Central memory CD8-positive, alpha-beta T cell (primary cell): Measurements from ENCODE around the gene OSBPL1A.
A peak's percentile ranks its signal among the peaks of the same experiment; 100 is the strongest.

Experiments used
- ATAC-seq: fragments of 150-1000 bp; cut with Tn5 transposase; replicated peaks from 2 replicates; pipeline ENCODE4 v1.10.0; 2022; ENCODE audit warnings: mild to moderate bottlenecking, moderate FRiP score, moderate number of reproducible peaks; ENCODE audit not compliant: poor library complexity, severe bottlenecking; ENCODE audit errors: extremely low read depth
- DNase-seq, 2 donors: peaks; one replicate each; pipeline ENCODE4 v3.0.0; 2021; ENCODE audit warnings: low spot score in 2 of 2
- H3K27ac Mint-ChIP-seq: one replicate; pipeline ENCODE4 v1.8.0; 2022; ENCODE audit warnings: low read depth, mild to moderate bottlenecking, moderate library complexity, mixed read lengths
- H3K27me3 Mint-ChIP-seq: one replicate; pipeline ENCODE4 v1.8.0; 2022; ENCODE audit warnings: mixed read lengths
- H3K36me3 Mint-ChIP-seq: one replicate; pipeline ENCODE4 v1.8.0; 2022; ENCODE audit warnings: mild to moderate bottlenecking, moderate library complexity, mixed read lengths; ENCODE audit not compliant: insufficient read depth
- H3K4me1 Mint-ChIP-seq: one replicate; pipeline ENCODE4 v1.8.0; 2022; ENCODE audit warnings: mixed read lengths
- H3K4me3 Mint-ChIP-seq: one replicate; pipeline ENCODE4 v1.8.0; 2022; ENCODE audit warnings: mild to moderate bottlenecking, moderate library complexity, mixed read lengths
- H3K9me3 Mint-ChIP-seq: one replicate; pipeline ENCODE4 v1.8.0; 2022; ENCODE audit warnings: mixed read lengths

Gene OSBPL1A

DNA sequence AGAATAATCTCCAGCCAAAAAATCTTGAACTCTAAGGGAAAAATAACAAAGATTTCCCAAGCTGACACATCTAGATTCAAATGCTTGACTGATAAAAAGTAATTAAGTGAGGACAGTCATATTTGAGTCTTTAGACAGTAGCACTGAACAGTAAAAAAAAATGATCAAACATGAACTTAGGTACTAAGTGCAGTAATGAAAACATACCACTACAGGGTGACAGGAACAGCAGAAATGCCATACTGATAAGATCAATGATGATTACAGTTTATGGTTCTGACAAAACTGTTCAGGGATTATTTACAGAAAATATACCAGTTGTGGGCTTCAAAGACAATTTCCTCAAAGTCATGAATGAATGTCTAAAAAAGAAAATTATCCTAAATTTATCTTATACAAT is 80.3 kb downstream of the OSBPL1A start:
- Mint-ChIP-seq H3K4me3 (no peak overlapping the region), H3K27me3 (no peaks in the 10 kb centered on the region), H3K4me1 (no peaks in the 10 kb centered on the region), H3K36me3 (no peaks in the 10 kb centered on the region), H3K27ac (no peak overlapping the region), H3K9me3 (no peaks in the 10 kb centered on the region)
- ATAC-seq (no peak), DNase-seq (no peak)

DNA sequence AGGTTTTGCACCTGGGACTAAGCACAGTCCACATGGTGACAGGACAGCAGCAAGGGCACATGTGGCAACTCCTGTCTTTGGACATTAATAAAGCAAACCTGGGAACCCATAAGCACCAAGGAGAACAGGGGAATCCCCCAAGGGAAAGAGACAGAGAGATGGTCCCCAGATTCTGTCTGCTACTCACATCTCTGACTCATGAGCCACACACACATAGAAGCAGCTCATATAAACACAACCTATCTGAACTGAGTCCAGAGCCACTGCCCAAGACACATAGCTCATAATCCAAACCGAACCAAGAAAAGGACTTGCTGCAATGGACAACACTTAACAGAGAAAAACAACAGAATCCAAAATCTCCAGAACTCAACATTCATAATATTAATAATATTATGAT is 82.5 kb downstream of the OSBPL1A start:
- DNase-seq: no peak

DNA sequence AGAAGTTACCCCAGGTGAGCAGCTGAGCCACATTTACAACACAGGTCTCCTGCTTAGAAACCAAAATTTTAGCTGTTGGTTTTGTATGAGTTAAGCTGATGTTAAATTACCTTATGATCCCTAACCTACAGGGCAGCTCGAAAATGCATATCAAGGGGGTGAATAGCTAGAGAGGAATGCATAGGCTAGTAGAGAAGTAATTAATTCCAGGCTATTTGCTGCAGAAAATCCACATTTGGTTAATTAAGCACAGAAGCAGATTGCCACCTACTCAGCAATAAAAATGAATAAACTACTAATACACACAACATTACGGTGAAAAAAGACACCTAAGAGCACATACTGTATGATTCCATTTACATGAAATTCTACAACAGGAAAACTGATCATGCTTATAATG is 91.4 kb downstream of the OSBPL1A start:
- H3K36me3 Mint-ChIP-seq: no peaks in the 10 kb centered on the region
- DNase-seq (no peak), ATAC-seq (no peak)
- no peaks in the 10 kb centered on the region for H3K9me3 Mint-ChIP-seq
- no peak overlapping the region for H3K27ac Mint-ChIP-seq
- H3K4me1 Mint-ChIP-seq: no peaks in the 10 kb centered on the region
- H3K4me3 Mint-ChIP-seq: no peak overlapping the region
- H3K27me3 Mint-ChIP-seq: no peaks in the 10 kb centered on the region

More for the DNA sequence above, 82.5 kb downstream of the OSBPL1A start:
- ATAC-seq: no peak
- H3K27ac Mint-ChIP-seq: no peak overlapping the region
- H3K27me3 Mint-ChIP-seq: no peaks in the 10 kb centered on the region
- no peaks in the 10 kb centered on the region for H3K36me3 Mint-ChIP-seq
- no peaks in the 10 kb centered on the region for H3K9me3 Mint-ChIP-seq
- no peaks in the 10 kb centered on the region for H3K4me1 Mint-ChIP-seq
- H3K4me3 Mint-ChIP-seq: no peak overlapping the region

DNA sequence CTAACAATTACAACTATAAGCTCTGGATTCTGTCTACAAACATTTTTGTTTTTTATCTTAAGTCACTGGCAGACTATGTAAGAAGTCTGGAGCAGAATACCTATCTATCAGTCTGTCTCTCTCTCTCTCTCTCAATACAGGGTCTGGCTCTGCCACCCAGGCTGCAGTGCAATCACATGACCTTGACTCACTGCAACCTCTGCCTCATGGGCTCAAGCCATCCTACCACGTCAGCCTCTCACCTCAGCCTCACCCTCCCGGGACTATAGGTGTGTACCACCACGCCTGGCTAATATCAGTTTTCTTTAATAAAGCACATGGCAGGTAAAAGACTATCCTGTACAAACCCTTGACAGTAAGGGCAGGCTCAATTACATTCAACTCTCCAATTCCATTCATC is 96.9 kb downstream of the OSBPL1A start:
- ATAC-seq: no peak
- no peak overlapping the region for H3K27ac Mint-ChIP-seq
- H3K27me3 Mint-ChIP-seq: no peaks in the 10 kb centered on the region
- H3K36me3 Mint-ChIP-seq: no peaks in the 10 kb centered on the region
- no peak overlapping the region for H3K4me3 Mint-ChIP-seq
- no peaks in the 10 kb centered on the region for H3K4me1 Mint-ChIP-seq
- no peak for DNase-seq
- no peaks in the 10 kb centered on the region for H3K9me3 Mint-ChIP-seq

DNA sequence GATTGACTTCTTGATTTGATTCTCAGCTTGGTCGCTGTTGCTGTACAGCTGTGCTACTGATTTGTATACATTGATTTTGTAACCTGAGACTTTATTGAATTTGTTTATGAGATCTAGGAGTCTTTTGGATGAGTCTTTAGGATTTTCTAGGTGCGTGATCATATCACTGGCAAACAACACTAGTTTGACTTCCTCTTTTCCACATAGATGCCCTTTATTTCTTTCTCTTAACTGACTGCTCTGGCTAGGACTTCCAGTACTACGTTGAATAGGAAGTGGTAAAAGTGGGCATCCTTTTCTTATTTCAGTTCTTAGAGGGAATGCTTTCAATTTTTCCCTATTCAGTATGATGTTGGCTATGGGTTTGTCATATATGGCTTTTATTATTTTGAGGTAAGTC is 101.3 kb downstream of the OSBPL1A start:
- no peaks in the 10 kb centered on the region for H3K4me1 Mint-ChIP-seq
- no peaks in the 10 kb centered on the region for H3K9me3 Mint-ChIP-seq
- H3K27ac Mint-ChIP-seq: no peak overlapping the region
- no peaks in the 10 kb centered on the region for H3K27me3 Mint-ChIP-seq
- no peak for DNase-seq
- H3K4me3 Mint-ChIP-seq: no peak overlapping the region
- no peaks in the 10 kb centered on the region for H3K36me3 Mint-ChIP-seq
- ATAC-seq: no peak

DNA sequence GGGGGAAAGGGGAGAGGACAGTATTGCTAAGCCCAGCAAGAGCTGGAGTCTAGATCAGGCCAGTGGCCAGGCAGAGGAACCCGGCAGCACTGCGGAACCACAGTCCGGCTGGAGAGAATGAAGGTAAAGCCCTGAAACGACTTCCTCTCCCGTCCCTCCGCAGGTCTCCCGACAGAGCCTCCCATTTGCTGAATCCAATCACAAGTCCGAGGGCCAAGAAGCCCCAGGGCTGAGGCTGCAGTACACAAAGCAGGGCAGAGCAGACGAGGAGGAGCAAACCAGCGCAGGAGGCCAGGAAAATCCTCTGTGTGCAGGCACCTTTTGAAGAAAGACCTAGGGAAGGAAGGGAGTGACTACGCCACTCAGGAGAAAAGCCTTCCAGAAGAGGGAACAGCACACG is 104.4 kb downstream of the OSBPL1A start:
- Mint-ChIP-seq H3K36me3 (no peaks in the 10 kb centered on the region), H3K4me3 (no peak overlapping the region), H3K27ac (no peak overlapping the region), H3K9me3 (no peaks in the 10 kb centered on the region), H3K4me1 (no peaks in the 10 kb centered on the region), H3K27me3 (no peaks in the 10 kb centered on the region)
- no peak for DNase-seq
- ATAC-seq: no peak

DNA sequence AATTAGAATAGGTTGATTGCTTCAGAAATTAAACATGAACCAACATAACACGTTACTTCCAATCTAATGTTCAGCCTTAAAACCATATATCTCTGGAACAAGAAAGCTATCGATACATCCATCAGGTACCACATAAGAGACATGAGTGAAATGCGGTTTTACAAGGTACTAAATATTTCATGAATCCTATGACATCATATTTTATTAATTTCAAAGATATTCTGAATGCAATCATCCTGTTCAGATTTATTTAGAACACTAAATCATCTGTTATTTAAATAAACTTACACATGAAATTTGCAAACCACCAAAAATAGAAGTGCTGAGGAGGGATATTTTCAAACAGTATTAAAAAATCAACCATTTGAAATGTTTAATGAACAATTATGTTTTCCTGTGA is 119.0 kb downstream of the OSBPL1A start:
- DNase-seq (no peak), ATAC-seq (no peak)
- Mint-ChIP-seq H3K27ac (no peak overlapping the region), H3K4me3 (no peak overlapping the region), H3K36me3 (no peaks in the 10 kb centered on the region), H3K9me3 (no peaks in the 10 kb centered on the region), H3K4me1 (no peaks in the 10 kb centered on the region), H3K27me3 (peaks cover 19% of the 10 kb centered on the region)

DNA sequence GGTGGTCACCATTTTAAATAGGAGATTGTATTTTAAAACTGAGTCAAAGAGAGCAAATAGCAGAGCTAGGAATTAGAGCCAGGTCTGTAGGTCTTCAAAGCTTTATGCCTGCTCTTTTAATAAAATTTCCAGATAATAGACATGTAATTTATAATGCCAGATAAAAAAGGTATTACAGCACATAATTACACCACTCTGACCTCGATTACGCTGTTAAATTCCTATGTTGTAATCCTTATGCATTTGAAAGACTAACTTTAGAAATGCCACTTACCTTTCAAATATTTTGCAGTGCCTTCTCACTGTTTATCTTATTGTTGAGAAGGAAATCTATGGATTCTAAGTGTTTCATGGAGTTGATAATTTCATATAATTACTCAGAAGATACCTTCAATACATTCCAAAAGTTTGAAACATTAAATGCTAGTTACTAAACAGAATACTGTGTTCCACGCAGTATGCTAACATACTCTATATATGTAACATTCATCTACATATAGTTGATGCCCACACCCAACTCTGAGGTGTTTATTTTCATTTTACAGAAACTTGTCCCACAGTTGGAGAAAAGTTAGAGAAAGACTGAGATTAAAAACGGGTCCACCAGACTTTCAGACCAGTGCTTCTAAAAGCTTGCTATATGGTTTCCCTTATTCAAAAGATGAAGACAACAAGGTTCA is 120.0 kb downstream of the OSBPL1A start:
- no peak overlapping the region for H3K27ac Mint-ChIP-seq
- peaks cover 23% of the 10 kb centered on the region for H3K27me3 Mint-ChIP-seq
- DNase-seq (no peak), ATAC-seq (no peak)
- no peaks in the 10 kb centered on the region for H3K9me3 Mint-ChIP-seq
- no peaks in the 10 kb centered on the region for H3K36me3 Mint-ChIP-seq
- H3K4me3 Mint-ChIP-seq: no peak overlapping the region
- H3K4me1 Mint-ChIP-seq: no peaks in the 10 kb centered on the region

DNA sequence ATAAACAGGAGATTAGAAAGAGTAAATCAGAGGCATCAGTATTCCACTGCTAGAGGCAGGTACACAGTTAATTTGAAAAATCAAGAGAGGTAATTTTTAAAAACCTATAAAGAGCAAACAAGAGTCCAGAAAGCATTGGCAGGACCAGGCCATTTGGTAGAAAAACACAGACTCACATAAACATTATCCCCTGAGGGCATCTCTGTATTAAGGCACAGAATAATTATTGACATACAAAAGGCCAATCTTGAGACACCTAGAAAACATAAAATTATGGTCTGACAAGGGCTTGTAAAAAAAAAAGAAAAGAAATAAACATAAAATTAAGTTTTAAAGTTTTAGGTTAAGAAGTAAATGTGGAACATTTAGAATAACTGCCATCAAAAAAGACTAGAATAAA is 120.6 kb downstream of the OSBPL1A start:
- ATAC-seq (no peak), DNase-seq (no peak)
- H3K9me3 Mint-ChIP-seq: no peaks in the 10 kb centered on the region
- H3K36me3 Mint-ChIP-seq: no peaks in the 10 kb centered on the region
- H3K27me3 Mint-ChIP-seq: peaks cover 29% of the 10 kb centered on the region
- no peak overlapping the region for H3K4me3 Mint-ChIP-seq
- peaks cover 4% of the 10 kb centered on the region for H3K4me1 Mint-ChIP-seq
- H3K27ac Mint-ChIP-seq: no peak overlapping the region

DNA sequence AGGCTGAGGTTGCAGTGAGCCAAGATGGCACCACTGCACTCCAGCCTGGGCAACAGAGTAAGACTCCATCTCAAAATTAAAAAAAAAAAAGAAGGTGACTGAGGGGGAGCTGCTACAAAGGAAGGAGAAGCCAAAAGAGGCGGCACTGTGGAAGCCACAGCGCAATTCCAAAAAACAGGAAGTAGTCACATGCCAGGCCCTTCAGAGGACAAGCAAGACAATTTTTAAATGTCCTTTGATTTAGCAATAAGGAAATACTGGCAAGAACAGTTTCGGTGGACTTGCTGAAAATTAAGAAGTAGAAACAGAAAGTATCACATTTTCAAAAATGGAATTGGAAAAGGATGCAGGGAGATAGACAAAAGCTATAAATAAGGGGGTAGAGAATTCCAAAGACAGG is 122.8 kb downstream of the OSBPL1A start:
- H3K36me3 Mint-ChIP-seq: no peaks in the 10 kb centered on the region
- ATAC-seq: no peak
- no peak for DNase-seq
- H3K4me1 Mint-ChIP-seq: peaks cover 5% of the 10 kb centered on the region
- no peaks in the 10 kb centered on the region for H3K9me3 Mint-ChIP-seq
- H3K4me3 Mint-ChIP-seq: no peak overlapping the region
- H3K27ac Mint-ChIP-seq: no peak overlapping the region
- H3K27me3 Mint-ChIP-seq: peaks cover 46% of the 10 kb centered on the region

DNA sequence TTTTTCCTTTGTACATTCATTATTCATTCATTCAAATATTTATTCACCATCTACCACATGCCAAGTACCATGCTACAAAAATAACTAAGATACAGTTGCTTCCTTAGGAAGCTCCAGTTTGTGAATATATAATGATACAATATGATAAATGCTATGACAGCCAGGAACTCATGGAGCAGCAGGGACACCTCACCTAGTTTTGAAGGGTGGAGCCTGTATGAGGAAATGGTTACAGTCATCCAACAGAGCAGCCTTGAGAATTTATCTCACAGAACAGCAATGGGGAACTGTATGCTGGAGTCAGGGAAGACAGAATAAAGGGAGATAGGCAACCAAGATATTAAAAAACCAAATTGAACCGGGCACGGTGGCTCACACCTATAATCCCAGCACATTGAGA is 124.0 kb downstream of the OSBPL1A start:
- ATAC-seq (no peak), DNase-seq (no peak)
- peaks cover 5% of the 10 kb centered on the region for H3K4me1 Mint-ChIP-seq
- no peaks in the 10 kb centered on the region for H3K9me3 Mint-ChIP-seq
- no peak overlapping the region for H3K27ac Mint-ChIP-seq
- H3K4me3 Mint-ChIP-seq: no peak overlapping the region
- no peaks in the 10 kb centered on the region for H3K36me3 Mint-ChIP-seq
- peaks cover 54% of the 10 kb centered on the region for H3K27me3 Mint-ChIP-seq

DNA sequence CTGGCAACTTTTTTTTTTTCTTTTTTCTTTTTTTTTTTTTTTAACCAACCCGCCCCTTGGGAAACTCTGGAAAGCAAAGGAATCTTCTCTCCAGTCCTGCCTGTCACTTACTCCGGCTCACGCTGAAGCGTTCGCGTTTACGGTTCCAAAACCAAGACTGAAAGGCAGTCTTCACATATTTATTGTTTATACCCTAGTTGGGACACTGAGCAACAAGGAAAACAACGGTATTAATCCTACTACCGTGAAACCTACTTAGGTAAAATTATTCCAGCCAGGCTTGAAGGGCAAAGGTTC is 125.4 kb downstream of the OSBPL1A start:
- Mint-ChIP-seq H3K36me3 (no peaks in the 10 kb centered on the region), H3K9me3 (no peaks in the 10 kb centered on the region), H3K27me3 (peaks cover 58% of the 10 kb centered on the region), H3K4me3 (peak overlapping the region; percentile 71), H3K4me1 (peaks cover 5% of the 10 kb centered on the region), H3K27ac (no peak overlapping the region)
- ATAC-seq (no peak), DNase-seq (no peak)

DNA sequence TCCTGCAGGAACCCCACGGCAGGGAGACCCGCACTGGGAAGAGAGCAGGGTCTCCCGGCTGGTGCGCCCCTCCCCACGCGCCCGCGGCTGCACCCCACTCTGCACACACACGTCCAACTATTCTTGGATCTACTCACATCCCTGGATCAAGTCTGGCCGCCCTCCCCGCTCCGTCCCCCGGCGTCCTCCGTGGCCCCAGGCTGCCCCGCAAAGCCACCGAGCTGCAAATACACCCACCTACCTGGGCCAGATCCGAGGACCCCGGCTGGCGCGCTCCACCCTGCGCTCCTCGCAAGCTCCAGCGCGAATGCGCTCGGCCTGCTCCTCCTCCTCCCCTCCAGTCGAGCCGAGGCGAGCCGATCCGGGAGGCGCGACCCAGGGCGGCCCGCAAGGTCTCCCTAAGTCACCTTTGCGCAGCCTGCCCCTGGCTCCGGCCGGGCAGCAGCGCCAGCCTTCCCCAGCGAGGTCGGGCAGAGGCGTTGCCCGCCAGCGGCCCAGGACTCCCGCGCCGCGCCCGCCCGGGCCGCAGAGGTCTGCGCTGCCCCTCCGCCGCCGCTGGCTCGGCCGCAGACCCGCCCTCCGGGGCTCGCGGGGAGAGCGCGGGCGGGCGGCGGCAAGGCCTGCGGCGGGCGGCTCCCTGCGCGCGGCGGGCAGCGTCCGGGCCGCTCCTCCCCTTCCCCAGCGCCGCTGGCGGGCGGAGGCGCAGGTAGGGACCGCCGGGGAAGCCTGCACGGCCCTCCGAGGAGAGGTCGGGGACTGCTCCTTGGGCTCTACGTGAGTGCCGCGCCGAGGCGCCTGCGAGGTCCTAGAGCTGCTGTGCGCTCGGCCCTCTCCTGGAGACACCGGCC is 126.0 kb downstream of the OSBPL1A start:
- H3K4me3 Mint-ChIP-seq: peak overlapping the region; percentile 71
- no peaks in the 10 kb centered on the region for H3K9me3 Mint-ChIP-seq
- DNase-seq: no peak
- peak; percentile 43 for ATAC-seq
- H3K4me1 Mint-ChIP-seq: peaks cover 5% of the 10 kb centered on the region
- peaks cover 58% of the 10 kb centered on the region for H3K27me3 Mint-ChIP-seq
- no peaks in the 10 kb centered on the region for H3K36me3 Mint-ChIP-seq
- H3K27ac Mint-ChIP-seq: no peak overlapping the region
